H1 (cell line): ENCODE data around the gene ZNF804B.

Source experiments
- SIN3A ChIP-seq, 2 experiments: IDR thresholded peaks in 1 of 2; conservative IDR thresholded peaks in 1 of 2; 2 replicates each; pipeline ENCODE4 v1.6.1; 2011 to 2012; ENCODE audit warnings: low read length in 2 of 2, improper control_type of control experiment in 1 of 2, low read depth in 1 of 2, mild to moderate bottlenecking in 1 of 2
- TF ChIP-seq, protein P1 (sequence below), 3 experiments: IDR thresholded peaks; 1 replicate in 2 of 3; 2 replicates in 1 of 3; pipeline versions ENCODE4 v1.5.1 to v1.6.1; 2011; ENCODE audit warnings: low read length in 3 of 3, mild to moderate bottlenecking in 3 of 3, inconsistent platforms in 2 of 3, low read depth in 1 of 3, moderate library complexity in 1 of 3; ENCODE audit not compliant: insufficient read depth in 1 of 3; ENCODE audit errors: control extremely low read depth in 1 of 3

DNA sequence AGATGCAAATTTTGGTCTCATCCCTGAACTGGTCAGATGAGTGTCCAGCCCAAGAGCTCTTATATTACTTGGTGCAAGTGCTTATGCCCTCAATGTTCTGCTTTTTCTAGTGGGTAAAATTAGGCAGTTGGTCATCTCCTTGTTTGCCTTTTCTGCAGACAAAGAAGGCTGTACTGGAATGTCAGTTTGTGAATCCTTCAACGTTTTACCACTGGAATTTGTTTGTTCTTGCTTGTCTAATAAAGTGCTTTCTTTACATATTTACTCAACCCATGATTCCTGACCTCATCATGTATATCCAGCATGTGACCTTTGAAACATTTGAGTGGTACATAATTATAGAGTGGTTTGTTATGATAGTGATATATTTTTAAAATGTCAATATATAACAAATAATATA, 268.3 kb downstream of the ZNF804B start:
- TF ChIP-seq, protein P1, sequence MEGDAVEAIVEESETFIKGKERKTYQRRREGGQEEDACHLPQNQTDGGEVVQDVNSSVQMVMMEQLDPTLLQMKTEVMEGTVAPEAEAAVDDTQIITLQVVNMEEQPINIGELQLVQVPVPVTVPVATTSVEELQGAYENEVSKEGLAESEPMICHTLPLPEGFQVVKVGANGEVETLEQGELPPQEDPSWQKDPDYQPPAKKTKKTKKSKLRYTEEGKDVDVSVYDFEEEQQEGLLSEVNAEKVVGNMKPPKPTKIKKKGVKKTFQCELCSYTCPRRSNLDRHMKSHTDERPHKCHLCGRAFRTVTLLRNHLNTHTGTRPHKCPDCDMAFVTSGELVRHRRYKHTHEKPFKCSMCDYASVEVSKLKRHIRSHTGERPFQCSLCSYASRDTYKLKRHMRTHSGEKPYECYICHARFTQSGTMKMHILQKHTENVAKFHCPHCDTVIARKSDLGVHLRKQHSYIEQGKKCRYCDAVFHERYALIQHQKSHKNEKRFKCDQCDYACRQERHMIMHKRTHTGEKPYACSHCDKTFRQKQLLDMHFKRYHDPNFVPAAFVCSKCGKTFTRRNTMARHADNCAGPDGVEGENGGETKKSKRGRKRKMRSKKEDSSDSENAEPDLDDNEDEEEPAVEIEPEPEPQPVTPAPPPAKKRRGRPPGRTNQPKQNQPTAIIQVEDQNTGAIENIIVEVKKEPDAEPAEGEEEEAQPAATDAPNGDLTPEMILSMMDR (IDR thresholded peaks at IDR 0.05; ENCODE audit: control extremely low read depth in 1 of 3, insufficient read depth in 1 of 3, low read depth in 1 of 3, low read length in 3 of 3) = no peak
- TF ChIP-seq SIN3A (conservative IDR thresholded peaks at IDR 0.05 in 1 of 2, IDR thresholded peaks at IDR 0.05 in 1 of 2; ENCODE audit: low read depth in 1 of 2, low read length in 2 of 2) = no peak
